Posterior cingulate gyrus (tissue), 11 donors: ENCODE measurements around the gene ENTPD6.

Source experiments
- DNase-seq, 10 donors: peaks; one replicate each; pipeline versions ENCODE4 v3.0.0 to v3.0.0-alpha.2; 2020 to 2021; ENCODE audit warnings: mixed read lengths in 3 of 10
- intact Hi-C: fragments of 100-400 bp; cut with DNase I; formaldehyde crosslinking; loops from one replicate; pipeline ENCODE4 v1.15.1; 2023

Gene ENTPD6

DNA sequence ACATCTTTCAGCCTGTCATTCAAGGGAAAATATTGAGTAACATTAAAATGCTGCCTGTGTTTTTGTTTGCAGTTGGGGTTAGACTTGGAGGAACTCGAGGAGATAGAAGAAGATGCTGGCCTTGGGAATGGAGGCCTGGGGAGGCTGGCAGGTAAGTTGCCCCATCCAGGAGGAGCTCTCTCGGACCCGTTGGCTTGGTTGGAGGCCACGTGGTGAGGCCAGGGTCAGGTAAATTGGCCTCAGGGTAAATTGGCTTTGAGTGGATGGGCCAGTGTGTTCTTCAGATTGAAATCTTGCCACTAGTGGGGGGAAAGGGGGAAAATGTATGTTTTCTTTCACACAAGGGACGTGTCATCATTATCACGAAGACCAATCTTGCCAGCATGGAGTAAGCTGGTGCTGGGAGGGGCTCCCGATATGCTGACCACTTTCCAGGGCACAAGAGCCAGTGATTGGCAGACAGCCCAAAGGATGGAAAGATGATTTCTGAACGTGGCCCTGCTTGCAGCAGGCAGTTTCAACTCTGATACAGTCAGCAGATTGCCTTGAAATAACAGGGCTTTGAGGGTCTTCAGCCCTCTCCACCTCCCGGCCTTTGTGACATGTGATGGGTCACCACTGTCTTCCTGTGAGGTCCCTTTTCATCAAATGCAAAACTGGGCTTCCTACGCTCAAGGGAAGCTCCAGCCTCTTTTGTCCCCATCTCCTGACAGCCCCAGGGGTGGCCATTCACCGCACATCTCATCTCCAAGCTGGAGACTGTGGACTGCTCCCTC lies 73.7 kb downstream of the ENTPD6 start:
- peak in 4 of 10 donors; percentile 3 to 64 (median 20) for DNase-seq
- intact Hi-C loops, result no loop called here

DNA sequence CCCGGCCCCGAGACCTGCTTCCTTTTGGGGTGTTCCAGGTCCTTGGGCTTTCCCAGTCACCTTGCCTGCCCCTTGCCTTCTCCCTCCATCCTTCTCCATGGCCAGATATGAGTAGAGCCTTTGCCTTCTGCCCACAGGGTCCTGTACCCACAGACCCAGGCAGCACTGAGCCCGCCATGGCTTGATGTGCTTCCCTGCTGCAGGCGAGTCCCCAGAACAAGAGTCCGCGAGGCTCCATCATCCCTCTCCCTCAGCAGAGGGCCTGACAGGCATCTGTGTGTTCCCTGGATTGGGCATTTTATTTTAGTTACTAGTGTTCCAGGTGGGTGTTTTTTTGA lies 74.3 kb downstream of the ENTPD6 start:
- intact Hi-C loops, result no loop called here
- peak in 4 of 10 donors; percentile 6 to 73 (median 8) for DNase-seq

DNA sequence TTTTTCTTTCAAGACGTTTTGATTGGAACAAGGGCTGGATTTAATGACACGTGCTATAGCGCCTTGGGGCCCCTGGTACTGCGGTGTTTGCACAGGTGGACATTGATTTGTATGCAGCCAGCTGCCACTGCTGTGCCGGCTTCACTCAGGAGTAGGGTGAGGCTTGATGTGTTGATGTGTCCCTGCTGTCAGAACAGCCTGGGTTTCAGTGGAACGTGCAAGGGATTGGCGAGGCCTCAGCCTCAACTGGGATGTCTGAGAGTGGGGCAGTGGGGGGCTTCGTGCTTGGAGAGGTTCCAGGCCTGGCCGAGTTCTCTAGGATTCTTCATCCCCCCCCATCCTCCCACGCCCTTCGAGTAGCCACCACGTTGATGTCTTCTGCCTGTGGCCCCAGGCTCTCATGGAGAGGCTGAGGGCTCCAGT lies 75.3 kb downstream of the ENTPD6 start:
- DNase-seq, result peak in 4 of 10 donors; percentile 2 to 73 (median 28)
- intact Hi-C loops, result no loop called here

DNA sequence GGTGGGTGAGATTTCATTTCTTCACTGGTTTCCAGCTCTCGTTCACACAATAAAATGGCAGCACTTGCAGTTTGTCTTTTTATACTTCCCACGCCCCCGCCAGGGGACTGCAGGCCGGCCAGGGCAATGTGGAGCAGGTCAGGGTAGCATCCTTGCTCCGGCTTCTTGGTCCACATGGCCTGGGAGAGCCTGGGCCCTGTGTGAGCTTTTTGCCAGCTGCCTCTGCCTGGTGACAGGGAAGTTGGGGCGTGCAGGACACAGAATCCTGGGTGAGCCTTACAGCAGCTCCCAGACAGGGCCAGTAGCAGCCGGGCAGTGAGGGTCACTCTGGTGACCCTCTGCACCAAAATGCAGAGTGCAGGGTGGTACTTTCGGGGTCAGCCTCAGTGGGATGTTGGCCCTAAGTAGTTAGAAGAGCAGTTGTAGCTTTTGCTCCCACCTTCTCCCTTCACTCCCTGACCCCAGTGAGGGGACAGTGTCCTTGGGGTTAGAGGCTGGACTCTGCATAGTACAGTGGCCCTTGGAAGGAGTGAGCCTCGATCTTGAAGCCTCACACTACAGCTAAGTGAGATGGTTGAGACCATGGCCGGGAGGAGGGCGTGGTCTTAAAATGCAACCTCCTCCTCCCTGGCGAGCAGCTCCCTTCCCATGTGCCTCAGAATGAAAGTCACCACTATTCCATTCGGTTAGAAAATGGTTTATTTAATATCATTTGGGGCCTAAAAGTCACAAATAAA lies 76.1 kb downstream of the ENTPD6 start:
- DNase-seq, result peak in 4 of 10 donors; percentile 4 to 67 (median 38)
- intact Hi-C loops, result no loop called here

DNA sequence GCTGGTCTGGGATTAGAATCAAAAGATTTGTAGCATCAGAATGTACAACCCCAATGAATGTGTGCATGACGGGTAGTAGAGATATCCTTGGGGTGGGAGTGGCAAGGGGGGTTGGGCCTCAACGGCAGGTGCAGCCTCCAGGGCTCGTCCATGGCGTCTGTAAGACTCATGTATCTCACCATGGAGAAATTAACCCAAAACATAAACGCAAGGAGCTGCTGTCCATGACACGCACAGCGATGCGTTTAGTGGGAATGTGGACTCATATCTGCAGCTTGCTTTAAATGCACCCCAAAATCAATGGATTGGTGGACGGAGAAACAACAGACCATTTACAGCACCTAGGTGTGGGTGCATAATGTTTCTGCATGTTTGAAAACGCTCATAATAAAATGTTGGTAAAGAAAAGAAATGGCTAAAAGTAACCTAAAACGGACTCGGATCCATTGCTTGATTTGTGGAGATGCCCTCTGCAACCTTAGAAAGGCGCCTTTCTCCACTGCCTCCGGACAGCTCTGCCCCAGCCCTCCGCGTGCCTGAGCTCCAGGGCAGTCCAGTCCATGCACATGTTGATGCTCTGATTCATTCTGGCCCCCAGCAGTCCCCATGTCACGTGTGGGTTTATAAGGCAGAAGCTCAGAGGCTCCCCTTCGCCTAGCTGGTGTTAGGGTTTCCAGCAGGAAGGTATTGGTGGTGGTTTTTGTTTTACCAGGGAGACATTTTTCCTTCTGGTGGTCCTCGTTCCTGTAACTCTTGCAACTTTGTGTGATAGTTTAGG lies 76.9 kb downstream of the ENTPD6 start:
- peak in 5 of 10 donors; percentile 1 to 59 (median 28) for DNase-seq
- intact Hi-C loops, result no loop called here

DNA sequence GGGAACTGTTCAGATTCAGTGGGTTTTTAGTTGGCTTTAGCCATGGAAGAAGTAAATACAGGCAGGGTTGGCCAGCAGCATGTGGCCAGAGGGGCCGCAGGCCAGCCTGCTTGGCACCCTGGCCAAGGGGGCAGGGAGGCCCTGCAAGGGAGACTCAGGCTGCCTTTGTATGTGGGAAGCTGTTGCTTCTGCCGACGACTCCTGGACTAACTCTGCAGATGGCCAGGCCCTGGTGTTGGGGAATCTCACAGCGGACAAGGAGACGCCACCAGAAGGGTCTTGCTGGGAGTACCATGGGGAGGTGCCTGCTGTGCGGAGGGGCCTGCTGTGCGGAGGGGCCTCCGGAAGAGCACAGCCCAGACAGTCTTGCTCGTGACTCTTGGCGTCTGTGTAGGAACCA lies 77.5 kb downstream of the ENTPD6 start:
- peak in 7 of 10 donors; percentile 15 to 88 (median 43) for DNase-seq
- intact Hi-C loops, result no loop called here

DNA sequence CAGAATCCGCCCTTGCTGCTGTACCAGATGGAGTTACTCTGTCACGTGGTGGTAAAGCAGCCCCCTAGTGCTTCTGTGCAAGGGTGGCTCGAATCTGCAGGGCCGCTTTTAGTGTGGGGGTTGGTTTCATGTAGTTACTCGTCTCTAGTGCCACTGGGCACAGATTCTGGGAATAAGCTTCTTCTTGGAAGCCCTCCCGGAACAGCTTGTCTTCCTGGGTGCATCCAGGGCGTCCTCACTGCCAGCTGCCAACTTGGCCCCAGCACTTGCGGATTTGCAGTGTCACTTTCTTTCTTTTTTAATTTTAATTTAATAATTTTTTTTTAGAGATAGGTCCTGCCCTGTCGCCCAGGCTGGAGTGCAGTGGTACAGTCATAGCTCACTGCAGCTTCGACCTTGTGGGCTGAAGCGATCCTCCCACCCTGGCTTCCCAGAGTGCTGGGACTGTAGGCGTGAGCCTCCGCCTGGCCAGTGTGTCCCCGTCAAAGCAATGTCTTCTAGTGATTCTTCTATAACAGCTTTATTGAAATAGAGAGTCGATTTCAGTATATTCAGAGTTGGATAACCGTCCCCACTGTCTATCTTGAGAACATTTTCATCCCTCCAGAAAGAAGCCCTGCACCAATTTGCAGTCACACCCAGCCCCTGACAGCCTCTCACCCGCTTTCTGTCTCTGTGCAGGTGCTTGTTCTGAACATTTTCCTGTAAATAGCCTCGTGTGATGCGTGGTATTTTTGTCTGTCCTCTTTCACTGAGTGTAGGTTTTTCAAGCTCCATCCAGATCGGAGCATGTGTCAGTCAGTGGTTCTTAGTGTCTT lies 78.2 kb downstream of the ENTPD6 start:
- DNase-seq, result peak; percentile 48 to 94 (median 66)
- intact Hi-C loops, result no loop called here

DNA sequence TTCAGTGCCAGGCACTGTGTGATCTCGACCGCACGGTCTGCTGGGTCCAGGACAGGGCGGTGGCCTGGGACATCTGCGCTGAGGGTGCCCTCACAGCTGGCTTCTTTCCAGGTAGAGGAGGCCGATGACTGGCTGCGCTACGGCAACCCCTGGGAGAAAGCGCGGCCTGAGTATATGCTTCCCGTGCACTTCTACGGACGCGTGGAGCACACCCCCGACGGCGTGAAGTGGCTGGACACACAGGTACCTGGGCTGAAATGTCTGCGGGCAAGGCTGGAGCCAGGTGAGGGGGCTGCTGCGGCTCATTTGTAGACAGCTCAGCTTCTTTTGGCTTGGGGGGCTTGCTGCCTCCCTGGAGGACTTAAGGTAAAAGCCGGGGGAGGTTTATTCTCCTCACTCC lies 79.0 kb downstream of the ENTPD6 start:
- DNase-seq, result peak in 8 of 10 donors; percentile 7 to 80 (median 18)
- intact Hi-C loops, result no loop called here

DNA sequence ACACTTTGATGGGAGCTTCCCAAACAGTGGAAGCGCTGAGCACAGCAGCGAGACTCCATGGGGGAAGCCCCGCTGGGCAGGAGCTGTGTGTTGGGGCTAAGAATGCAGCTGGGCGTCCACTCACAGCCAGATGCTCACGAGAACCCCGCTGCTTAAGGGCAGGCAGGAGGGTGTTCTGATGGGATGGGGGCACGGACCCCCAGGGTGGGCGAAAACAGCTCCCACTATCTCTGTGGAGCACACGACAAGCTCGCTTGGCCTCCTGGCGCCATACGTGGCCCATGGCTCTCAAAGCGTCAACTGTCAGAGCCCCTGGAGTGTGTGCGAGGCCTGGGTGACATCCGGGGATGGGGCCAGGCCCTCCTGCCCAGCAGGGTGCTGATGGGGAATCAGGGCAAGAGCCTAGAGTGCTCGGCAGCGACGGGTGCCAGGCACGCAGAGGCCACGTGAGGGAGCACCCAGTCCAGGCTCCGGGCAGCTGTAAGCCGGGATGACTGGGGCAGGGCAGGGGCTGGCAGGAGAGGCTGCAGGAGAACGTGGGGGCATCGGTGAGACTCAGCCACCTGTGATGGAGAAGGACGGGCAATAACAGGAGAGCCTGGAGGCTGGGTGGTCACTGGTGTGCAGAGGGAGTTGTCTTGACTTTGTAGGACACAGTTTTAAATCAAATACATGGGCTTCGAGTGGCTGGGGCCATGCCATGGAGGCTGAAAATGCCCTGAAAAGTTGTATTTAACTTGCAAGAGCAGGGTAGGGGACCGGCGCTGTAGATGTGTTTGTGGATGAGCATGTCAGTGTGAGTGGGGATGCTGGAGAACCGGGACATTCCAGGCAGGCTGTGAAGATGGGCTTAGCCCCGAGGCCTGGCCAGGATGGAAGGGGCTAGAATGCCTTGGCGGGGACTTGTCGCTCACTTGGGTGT lies 79.6 kb downstream of the ENTPD6 start:
- DNase-seq, result peak in 8 of 10 donors; percentile 10 to 90 (median 38)
- intact Hi-C loops, result no loop called here

DNA sequence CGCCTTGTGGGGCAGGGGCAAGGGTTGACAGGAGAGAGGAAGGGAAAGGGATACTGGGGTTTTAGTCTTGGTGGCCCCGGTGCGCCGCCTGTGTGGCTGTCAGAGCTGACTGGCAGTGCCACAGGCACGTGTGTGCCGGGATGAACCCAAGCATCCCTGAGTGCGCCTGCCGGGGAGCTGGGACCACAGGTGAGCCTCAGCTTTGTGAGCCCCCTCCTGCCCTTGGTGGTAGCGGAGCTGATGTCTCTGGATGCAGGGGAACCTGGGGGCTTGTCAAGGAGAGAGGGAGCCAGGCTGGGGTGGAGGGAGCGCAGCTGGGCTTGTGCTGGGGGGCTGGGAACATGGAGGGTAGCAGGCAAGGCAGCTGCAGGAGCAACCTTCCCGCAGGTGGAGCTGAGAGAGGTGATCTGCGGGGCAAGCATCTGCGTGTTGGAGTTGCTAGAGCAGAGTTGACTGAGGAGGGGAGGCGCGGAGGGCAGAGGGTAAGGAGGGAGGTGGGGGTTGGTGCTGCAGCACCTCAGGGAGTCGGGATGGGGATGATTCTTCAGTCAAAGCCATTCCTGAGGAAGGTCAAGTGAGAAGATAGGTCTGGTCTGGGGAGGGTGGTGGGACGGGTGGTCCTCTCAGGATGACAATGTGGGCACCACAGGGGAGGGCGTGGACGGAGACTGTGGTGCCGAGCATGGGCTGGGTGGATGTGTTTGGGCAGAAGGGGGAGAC lies 80.5 kb downstream of the ENTPD6 start:
- intact Hi-C loops, result no loop called here
- peak in 6 of 10 donors; percentile 7 to 82 (median 16) for DNase-seq
